ENCODE data around the gene TGFA.

The TGFA gene

GRCh38 chr2:70412294-70413070 is 141.1 kb downstream of the TGFA start:
- DNase-seq (ENCODE audit: insufficient read length, low spot score) (no peak), FAIRE-seq (no peak)
- TF ChIP-seq, protein P1, sequence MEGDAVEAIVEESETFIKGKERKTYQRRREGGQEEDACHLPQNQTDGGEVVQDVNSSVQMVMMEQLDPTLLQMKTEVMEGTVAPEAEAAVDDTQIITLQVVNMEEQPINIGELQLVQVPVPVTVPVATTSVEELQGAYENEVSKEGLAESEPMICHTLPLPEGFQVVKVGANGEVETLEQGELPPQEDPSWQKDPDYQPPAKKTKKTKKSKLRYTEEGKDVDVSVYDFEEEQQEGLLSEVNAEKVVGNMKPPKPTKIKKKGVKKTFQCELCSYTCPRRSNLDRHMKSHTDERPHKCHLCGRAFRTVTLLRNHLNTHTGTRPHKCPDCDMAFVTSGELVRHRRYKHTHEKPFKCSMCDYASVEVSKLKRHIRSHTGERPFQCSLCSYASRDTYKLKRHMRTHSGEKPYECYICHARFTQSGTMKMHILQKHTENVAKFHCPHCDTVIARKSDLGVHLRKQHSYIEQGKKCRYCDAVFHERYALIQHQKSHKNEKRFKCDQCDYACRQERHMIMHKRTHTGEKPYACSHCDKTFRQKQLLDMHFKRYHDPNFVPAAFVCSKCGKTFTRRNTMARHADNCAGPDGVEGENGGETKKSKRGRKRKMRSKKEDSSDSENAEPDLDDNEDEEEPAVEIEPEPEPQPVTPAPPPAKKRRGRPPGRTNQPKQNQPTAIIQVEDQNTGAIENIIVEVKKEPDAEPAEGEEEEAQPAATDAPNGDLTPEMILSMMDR (IDR thresholded peaks at IDR 0.05; ENCODE audit: insufficient read depth, missing control alignments) = no peak

- FAIRE-seq (no peak), DNase-seq (ENCODE audit: insufficient read length, low spot score) (no peak)
- TF ChIP-seq, protein P1 (IDR thresholded peaks at IDR 0.05; ENCODE audit: insufficient read depth, missing control alignments) = no peak
Observed at GRCh38 chr2:70411483-70412125, 142.0 kb downstream of the TGFA start.

DNA sequence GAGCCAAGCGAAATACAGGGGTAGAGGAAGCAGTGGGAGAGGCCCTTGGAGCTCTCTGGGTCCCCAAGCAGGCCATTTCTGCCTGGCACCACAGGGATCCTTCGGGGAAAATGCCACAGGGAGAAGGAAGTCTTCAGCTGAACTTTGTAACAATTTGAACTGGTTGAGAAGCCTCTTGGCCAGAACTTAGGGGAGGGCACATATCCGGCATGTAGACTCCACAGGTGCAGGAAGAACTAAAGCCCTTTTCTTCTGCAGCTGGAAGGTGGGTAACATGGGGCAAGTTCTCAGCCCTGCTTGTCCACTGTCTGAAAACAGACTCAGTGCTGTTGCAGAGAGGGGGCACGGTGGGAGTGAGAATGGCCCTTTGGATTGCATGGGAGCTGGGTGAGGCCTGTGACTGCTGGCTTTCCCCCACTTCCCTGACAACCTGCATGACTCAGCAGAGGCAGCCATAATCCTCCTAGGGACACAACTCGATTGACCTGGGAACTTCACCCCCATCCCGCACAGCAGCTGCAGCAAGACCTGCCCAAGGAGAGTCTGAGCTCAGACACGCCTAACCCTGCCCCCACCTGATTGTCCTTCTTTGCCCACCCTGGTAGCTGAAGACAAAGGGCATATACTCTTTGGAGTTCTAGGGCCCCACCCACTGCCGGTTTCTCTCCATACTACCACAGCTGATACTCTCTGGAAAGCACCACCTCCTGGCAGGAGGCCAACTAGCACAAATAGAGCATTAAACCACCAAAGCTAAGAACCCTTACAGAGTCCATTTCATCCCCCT is 150.2 kb downstream of the TGFA start:
- DNase-seq (ENCODE audit: insufficient read length, low spot score) = no peak
- no peak for FAIRE-seq
- TF ChIP-seq, protein P1 (IDR thresholded peaks at IDR 0.05; ENCODE audit: insufficient read depth, missing control alignments) = no peak

DNA sequence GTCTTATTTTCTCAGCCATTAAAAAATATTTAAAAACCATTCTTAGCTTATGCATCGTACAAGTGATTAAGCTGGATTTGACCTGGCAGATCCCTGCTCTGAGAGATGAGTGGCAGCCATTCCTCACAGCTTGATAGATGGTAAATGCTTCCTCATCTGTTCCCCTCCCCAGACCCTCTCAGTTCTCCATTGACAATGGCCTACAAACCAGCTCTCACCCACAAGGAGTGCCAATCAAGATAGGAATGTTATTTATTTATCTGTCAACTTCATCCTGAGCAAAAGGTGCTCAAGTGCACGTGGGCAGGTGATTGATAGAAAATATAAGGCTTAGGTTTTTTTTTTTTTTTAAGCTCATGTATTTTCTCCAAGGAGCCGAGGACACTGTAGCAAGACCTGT is 153.1 kb downstream of the TGFA start:
- no peak for DNase-seq (ENCODE audit: insufficient read length, low spot score)
- FAIRE-seq = no peak
- TF ChIP-seq, protein P1 (IDR thresholded peaks at IDR 0.05; ENCODE audit: insufficient read depth, missing control alignments) = no peak

- FAIRE-seq = no peak
- TF ChIP-seq, protein P1 (IDR thresholded peaks at IDR 0.05; ENCODE audit: insufficient read depth, missing control alignments) = no peak
- no peak for DNase-seq (ENCODE audit: insufficient read length, low spot score)
Observed at GRCh38 chr2:70399046-70399445, 154.6 kb downstream of the TGFA start.

All from D721Med (cell line).